LNCaP clone FGC (cell line): ENCODE measurements around the gene BTBD6.
"Not testable (repeated sequence)": the region's sequence is repeated elsewhere in the genome, so short reads cannot be mapped to it uniquely, and the experiment has no call there.

Experiments
- DNase-seq: peaks from one replicate; pipeline ENCODE4 v3.0.0-alpha.2; 2011; ENCODE audit warnings: low read depth
- H3K4me3 ChIP-seq: 2 replicates; pipeline ENCODE4 v1.5.1; 2011; ENCODE audit warnings: mild to moderate bottlenecking, low read depth, low read length, control low read depth
- TF ChIP-seq, protein P1 (sequence below): IDR thresholded peaks from 2 replicates; pipeline ENCODE4 v1.5.1; 2012; ENCODE audit warnings: mild to moderate bottlenecking; ENCODE audit not compliant: control insufficient read depth, insufficient read depth; ENCODE audit errors: extremely low read depth

The BTBD6 gene

DNA sequence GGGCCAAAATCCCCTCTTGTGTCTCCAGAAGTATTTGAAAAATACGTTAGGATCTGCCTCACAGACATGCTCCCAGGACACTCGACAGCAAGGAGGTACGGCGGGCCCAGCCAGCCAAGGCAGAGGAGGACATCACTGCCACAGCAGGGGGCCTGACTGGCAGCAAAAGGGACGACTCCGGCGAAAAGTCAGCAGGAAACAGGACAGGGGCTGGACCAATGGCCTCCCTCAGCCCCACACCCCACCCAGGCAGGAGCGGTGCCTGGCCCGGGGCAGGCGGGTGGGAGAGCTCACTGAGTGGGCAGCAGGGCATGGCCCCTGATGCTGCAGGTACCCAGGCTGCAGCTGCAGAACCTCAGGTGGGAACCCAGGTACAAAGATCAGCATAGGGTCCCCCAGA lies 34.7 kb downstream of the BTBD6 start:
- no peak for DNase-seq
- TF ChIP-seq, protein P1, sequence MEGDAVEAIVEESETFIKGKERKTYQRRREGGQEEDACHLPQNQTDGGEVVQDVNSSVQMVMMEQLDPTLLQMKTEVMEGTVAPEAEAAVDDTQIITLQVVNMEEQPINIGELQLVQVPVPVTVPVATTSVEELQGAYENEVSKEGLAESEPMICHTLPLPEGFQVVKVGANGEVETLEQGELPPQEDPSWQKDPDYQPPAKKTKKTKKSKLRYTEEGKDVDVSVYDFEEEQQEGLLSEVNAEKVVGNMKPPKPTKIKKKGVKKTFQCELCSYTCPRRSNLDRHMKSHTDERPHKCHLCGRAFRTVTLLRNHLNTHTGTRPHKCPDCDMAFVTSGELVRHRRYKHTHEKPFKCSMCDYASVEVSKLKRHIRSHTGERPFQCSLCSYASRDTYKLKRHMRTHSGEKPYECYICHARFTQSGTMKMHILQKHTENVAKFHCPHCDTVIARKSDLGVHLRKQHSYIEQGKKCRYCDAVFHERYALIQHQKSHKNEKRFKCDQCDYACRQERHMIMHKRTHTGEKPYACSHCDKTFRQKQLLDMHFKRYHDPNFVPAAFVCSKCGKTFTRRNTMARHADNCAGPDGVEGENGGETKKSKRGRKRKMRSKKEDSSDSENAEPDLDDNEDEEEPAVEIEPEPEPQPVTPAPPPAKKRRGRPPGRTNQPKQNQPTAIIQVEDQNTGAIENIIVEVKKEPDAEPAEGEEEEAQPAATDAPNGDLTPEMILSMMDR: no peak
- H3K4me3 ChIP-seq: no peak overlapping the region

GRCh38 chr14:105283899-105284298 lies 35.6 kb downstream of the BTBD6 start:
- DNase-seq: no peak
- TF ChIP-seq, protein P1: no peak
- H3K4me3 ChIP-seq: no peak overlapping the region

GRCh38 chr14:105285174-105285573 lies 36.8 kb downstream of the BTBD6 start:
- TF ChIP-seq, protein P1: no peak
- no peak for DNase-seq
- H3K4me3 ChIP-seq: no peak overlapping the region

DNA sequence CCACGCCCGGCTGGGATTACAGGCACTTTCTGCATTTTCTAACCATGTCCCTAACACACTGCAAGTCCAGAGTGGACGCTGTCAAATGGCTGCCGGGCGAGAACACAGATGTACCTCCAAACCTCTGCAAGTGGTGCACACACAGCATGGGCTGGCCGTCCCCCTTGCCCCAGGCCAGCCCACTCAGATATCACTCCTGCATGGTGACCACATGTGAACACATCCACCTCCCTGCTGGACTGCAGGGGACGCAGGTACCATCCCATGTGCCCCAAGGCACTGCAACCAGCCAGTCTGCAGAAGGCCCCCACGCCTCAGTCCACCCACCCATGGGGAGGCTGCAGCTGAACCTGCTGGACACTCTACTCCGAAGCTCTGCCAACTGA lies 38.4 kb downstream of the BTBD6 start:
- no peak for DNase-seq
- TF ChIP-seq, protein P1: no peak
- H3K4me3 ChIP-seq: no peak overlapping the region

GRCh38 chr14:105287249-105288102 lies 39.1 kb downstream of the BTBD6 start:
- no peak for DNase-seq
- TF ChIP-seq, protein P1: no peak
- H3K4me3 ChIP-seq: no peak overlapping the region

DNA sequence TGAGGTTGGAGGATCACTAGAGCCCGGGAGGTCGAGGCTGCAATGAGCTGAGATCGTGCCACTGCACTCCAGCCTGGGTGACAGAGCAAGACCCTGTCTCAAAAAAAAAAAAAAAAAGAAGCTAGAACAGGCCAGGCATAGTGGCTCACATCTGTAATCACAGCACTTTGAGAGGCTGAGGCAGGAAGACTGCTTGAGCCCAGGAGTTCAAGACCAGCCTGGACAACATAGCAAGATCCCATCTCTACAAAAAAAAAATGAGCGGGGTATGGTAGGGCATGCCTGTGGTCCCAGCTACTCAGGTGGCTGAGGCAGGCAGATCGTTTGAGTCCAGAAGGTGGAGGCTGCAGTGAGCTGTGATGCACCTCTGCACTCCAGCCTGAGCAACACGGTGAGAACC lies 40.6 kb downstream of the BTBD6 start:
- H3K4me3 ChIP-seq, DNase-seq: not testable (repeated sequence)

- TF ChIP-seq, protein P1: 0 out of 2 replicates have a peak, but pooled peaks have one; percentile 3
- DNase-seq: no peak
- H3K4me3 ChIP-seq: no peak overlapping the region
These were observed 42.5 kb downstream of the BTBD6 start for GRCh38 chr14:105290621-105291346.
